Measurements from ENCODE around the gene SMARCA4.

- no peak for TF ChIP-seq GATA2 (IDR thresholded peaks at IDR 0.05; ENCODE audit: low read depth, low read length)
- TF ChIP-seq GATA3 (IDR thresholded peaks at IDR 0.05; ENCODE audit: low read depth, low read length): no peak
Measured at GRCh38 chr19:11016631-11017030, 55.8 kb downstream of the SMARCA4 start.

Measured in SH-SY5Y (cell line).